HT1080 (cell line): ENCODE results near the gene PLA2G3. TPM values are rescaled to one million over a fixed set of nuclear protein-coding genes. Genes with fewer than 3 reads are reported as not detected.
"Not testable (repeated sequence)": the region's sequence is repeated elsewhere in the genome, so short reads cannot be mapped to it uniquely, and the experiment has no call there.

ENCODE experiments used
- DNase-seq: peaks from one replicate; pipeline ENCODE4 v3.0.0-alpha.2; 2015; ENCODE audit warnings: low read depth
- total RNA-seq: library from RNA; depleted of rRNA; stranded (reverse); fragments of >200 nt; shearing (Covaris generic); gene quantifications from 2 replicates; pipeline ENCODE4 v1.2.3, GENCODE V29; 2014

The PLA2G3 gene
- total RNA-seq, 1 experiment from 2014 or later, result 0.37 TPM

DNA sequence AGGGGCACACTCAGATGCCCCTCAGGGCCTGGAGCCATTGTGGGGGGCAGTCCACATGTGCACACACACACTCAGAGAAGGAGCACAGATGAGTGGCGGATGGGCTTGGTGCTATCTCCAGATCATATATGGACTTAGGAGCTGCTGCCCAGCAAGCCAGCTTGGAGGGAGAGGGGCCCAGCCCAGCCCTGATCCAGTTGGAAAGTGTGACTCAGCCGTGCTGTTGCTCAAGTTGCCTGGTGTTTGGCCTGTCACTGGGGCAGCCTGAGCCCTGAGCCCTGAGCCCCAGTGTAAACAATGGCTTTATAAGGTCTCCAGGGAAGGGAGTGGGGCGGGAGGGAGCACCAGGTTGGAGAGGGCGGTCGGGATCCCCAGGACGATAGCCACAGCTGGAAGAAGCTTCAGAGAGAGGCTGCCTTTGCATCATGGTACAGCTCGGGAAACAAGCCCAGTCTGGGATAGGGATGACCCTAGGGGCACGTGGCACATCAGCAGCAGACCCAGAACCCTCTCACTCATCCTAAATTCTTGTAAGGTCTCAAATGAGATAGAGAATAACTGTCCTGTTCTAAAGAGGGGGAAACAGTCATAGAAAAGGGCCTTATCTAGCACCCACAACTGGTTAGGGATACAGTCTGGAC, 37.7 kb downstream of the PLA2G3 start:
- peak; percentile 67 for DNase-seq

DNA sequence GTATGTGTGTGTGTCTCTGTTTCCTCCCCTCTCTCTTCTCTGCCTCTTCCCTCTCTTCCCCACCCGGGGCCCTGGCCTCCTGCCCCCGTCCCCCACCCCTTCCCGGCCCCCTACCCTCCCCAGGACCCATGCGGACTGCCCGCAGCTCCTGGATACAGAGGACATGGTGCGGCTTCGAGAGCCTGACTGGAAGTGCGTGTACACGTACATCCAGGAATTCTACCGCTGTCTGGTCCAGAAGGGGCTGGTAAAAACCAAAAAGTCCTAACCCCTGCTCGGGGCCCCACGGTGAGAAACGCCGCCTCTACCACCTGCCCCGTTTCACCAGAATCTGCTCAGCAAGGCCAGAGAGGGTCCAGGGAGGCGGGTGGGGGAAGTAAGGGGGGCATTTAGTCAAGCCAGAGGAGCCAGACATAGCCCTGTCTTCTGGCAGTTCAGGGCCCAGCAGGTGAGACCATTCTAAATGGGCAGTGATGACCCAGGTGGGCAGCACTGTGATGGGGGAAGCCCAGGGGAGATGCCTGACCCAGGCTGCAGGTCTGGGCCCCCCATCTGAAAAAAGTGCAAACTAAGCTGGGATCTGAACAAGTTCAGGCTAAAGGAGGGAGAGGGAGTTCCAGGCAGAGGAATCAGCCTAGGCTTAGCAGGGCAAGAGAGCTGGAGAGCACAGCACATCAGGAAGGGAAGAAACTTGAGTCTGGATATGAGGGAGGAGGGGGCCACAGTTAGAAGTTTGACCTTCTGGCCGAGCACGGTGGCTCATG, 39.4 kb downstream of the PLA2G3 start:
- DNase-seq, result no peak

DNA sequence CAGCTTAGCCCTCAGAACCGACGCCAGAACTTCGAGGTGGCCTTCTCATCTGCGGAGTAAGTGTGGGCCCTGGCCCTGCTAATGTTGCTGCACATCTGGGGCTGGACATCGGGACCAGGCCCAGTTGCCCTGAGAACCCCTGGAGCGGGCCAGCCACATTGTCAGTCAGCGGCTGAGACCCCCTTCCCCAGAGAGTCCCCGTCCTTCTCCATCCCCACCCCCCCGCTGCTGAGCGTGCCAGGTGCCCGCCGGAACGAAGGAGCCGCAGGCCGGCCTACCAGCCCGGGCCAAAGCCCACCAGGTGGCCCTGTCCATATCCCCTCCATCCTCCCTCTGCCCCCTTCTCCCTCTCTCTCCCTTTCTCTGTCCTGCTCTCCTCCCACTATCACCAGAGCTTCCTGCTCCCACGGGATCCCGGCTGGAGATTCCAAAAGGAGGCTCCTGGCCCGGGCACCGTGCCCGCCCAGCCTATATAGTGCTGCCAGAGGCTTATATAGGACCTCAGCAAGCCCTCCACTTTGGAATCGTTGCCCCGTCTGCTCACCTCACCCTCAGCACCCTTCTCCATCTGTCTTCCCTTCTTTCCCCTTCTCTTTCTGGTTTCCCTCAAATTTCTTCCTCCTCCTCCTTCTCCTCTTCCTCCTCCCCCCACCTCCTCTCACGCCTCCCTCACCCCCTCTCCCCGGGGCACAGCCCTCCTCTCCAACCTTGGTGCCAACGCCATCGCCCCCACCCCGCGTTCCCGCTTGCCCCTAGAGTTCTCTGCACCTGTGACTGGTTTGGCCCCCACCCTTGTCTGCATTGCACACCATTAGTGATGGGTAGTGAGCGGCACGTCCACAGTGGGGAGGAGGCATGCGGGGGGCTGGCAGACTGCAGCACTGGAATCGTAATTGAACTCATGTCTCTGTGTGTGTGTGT, 40.2 kb downstream of the PLA2G3 start:
- DNase-seq, result no peak

DNA sequence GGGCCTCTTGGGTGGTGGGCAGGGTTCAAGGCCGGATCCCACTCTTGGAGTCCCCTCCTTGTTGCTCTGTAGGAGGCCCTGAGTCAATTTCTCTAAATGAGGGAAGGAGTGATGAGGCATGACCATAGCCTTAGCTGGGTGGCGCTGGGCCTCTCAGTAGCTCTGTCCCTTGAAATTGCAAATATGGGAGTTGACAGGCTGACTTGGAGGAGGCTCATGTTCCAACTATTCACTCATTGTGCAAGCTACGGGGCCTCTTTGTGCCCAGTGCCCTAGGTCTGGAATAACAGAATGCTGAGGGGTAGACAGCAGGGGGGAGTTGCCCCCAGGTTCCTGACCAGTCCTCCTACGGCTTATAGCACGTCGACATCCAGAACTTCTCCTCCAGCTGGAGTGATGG, 40.9 kb downstream of the PLA2G3 start:
- no peak for DNase-seq

DNA sequence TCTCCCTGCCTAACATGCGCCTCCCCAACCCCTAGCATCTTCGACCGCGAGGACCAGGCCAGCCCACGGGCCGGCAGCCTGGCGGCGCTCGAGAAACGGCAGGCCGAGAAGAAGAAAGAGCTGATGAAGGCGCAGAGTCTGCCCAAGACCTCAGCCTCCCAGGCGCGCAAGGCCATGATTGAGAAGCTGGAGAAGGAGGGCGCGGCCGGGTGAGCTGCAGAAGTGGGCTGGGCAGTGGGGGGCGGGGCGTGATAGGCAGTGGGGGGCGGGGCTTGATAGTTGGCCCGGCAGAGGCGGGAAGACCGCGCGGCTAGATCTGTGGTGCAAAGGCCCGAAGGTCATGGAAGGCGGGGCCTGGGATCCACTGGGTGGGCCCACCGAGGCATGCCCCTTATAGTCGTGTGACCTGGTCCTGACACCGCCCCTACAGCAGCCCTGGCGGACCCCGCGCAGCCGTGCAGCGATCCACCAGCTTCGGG, 41.6 kb downstream of the PLA2G3 start:
- no peak for DNase-seq

DNA sequence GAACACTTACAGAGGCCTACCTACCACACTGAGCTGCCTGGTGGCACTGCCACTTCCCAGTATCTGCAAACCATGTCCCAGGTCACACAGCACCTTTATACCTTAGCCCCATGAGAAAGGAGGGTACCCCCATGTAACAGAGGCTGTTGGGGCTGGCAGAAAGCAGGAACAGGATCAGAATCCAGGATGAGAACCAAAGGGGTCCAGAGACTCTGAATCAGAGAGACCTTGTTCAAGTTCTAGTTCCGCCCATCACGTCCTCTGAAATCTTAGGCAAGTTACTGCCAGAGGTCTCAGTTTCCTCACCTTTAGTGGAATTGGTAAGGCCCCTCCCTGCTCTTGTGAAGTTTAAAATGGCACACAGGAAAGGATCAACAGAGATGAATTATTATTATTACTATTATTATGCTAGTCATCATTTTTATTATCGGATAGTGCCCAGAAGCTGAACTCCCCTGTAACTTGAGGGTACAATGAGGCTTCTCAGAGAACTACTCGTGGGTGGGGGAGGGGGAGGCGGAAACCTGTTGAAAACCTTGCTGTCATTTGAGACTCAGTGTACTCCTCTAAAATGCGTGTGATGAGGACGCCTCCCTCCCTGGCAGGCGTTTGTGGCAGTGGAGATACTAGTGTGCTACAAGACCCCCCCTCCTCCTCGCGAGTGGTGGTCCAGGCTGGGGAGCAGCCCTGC, 42.2 kb downstream of the PLA2G3 start:
- no peak for DNase-seq

DNA sequence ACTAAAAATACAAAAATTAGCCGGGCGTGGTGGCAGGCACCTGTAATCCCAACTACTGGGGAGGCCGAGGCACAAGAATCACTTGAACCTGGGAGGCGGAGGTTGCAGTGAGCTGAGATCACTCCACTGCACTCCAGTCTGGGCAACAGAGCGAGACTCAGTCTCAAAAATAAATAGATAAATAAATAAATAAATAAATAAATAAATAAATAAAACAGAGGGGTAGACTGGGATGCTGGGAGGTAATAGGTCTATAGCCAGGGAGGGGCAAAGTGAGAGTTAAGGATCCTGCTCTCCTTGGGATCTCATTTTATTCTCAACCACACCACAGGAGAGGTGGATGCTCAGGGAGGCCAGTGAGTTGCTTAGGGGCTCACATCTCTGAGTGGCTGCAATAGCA, 42.8 kb downstream of the PLA2G3 start:
- DNase-seq, result not testable (repeated sequence)

DNA sequence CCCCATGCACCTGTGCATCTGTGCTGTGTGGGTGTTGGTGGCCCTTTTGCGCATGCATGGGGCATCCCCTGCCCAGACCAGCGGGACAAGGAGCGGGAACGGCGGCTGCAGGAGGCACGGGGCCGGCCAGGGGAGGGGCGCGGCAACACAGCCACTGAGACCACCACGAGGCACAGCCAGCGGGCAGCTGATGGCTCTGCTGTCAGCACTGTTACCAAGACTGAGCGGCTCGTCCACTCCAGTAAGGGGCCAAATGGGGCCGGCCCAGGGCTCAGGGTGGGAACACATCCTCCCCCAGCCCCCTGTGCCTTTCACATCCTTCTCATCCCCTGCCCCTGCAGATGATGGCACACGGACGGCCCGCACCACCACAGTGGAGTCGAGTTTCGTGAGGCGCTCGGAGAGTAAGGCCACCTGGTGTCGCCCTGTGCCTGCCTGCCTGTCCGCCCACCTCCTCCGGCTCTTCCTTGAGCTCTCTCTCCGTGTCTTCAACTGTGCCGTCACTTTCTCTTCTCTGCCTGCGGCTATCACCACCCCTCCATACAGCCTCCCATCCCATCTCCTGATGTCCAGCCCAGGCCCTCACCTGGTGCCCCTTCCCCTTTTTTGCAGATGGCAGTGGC, 43.5 kb downstream of the PLA2G3 start:
- DNase-seq, result no peak

DNA sequence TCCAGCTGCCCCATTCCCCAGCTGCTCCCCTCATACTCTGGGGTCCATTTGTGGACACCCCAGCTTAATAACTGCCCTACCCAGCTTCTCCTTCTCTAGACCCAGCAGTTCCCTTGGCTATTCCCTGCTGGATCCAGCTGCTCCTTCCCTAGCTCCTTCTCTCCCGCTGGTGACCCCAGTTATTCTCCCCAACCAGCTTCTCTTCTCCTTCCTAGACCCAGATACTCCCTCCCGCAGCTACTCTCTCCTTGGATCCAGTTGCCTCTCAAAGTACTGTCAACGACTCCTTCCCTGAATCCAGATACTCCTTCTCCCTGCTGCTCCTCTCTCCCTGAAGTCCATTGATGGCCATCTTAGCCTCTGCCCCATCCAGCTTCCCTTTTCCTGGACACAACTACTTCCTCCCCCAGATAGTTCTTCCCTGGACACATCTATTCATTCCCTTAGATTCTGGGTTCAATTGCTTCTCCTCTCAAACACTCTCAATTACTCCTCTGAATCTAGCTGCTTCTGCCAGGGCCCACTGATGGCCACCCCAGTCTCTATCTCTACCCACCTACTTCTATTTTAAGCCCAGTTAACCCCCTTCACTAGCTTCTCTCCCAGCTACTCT, 44.6 kb downstream of the PLA2G3 start:
- DNase-seq, result no peak

DNA sequence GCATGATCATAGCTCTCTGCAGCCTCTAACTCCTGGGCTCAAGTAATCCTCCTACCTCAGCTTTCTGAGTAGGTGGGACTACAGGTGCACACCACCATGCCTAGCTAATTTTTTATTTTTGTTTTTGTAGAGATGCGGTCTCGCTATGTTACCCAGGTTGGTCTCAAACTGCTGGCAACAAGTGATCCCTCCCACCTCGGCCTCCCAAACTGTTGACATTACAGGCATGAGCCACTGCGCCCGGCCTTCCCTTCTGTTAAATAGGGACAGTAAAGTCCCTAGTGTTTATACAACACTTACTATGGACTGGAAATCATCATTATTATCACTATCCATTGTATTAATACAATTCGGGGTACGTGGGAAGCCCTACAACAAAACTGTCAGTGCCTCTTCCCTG, 45.6 kb downstream of the PLA2G3 start:
- no peak for DNase-seq

DNA sequence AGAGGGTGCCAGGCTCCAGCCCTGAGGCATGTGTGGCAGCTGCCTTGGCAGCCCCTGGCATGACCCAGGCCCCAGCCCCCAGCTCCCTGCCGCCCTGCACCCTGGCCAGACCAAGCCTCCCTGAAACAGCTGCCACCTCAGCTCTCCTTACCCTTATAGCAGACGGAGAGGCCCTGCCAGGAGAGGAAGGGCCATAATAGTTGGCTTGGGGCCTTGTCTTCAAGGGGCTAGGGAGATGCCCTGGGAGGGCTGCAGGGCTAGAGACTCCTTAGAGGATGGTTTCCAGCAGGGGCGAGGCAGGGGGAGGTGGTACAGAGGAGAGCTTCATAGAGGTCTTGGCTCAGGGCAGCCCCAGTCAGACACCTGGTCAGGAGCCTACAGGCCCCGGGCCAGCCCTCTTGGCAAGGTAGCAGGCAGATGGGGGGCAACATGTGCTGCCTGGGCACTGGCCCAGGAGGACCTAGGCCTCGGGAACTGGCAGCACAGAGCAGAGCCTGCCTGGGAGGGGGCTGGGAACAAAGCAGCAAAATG, 46.2 kb downstream of the PLA2G3 start:
- DNase-seq, result no peak

DNA sequence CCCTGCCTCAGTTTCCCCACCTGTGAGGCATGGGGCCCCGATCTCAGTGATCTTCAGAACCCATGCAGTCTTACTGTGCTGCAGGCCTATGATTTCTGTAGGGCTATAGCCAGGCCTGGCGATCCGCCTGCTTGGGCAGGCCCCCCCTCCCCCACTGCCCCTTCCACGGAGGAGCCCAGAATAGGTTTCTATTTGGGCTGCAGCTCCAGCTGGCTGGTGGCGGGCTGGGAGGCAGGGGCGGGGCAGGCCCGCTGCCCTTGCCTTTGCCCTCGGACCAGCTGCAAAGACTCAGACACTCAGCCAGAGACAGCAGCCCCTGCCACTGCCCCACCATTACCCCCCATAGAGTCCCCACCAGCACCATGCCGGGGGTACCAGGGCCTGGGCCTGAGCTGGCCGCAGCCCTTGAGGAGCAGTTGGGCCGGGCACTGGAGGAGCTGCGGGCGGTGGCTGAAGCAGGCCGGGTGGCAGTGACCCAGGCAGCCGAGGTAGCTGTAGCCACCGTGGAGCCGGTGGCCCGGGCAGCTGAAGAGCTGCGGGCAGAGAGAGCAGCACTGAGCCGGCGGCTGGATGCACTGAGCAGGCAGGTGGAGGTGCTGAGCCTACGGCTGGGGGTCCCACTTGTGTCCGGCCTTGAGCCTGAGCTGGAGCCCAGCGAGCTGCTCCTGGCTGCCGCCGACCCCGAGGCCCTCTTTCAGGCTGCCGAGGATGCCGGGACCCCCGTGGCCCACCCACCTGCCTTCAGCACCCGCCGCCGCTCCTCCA, 47.0 kb downstream of the PLA2G3 start:
- no peak for DNase-seq

DNA sequence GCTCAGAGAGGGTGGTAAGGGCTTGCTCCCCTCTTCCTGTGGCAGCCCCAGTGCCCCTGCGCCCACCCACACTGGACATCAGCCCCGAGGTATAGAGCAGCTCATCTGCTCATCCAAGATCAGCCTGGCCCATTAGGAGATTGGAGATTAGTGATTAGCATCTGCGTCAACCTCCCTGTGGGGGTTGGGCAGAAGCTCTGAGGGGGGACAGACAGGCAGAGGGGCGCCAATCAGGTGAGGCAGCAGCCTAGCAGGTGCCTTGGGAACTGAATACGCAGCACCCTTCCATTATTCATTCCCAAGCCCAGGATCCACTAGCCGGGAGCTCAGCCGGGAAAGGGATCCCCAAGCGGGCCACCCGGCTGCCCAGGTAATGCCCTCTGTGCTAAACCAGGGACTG, 48.1 kb downstream of the PLA2G3 start:
- no peak for DNase-seq

DNA sequence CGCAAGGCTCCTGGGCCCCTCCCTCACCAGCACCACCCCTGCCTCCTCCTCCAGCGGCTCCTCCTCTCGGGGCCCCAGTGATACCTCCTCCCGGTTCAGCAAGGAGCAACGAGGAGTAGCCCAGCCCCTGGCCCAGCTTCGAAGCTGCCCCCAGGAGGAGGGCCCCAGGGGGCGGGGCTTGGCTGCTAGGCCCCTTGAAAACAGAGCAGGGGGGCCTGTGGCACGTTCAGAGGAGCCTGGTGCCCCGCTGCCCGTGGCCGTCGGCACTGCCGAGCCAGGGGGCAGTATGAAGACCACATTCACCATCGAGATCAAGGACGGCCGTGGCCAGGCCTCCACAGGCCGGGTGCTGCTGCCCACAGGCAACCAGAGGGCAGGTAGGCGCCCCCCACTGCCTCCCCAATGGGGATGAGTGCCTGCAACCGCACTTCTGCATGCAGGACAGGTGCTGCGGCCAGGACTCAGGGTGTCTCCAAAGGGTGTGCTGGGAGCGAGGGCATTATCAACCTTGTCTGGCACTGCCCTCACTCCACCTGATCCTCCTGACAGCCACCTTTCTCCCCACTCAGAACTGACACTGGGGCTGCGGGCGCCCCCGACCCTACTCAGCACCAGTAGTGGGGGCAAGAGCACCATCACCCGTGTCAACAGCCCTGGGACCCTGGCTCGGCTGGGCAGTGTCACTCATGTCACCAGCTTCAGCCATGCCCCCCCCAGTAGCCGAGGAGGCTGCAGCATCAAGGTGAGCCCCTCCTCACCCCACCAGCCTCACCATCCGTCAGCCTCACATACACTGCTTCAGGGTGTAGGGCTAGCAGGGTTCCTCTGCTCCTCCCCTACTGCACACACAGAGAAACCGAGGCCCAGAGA, 49.0 kb downstream of the PLA2G3 start:
- DNase-seq, result no peak

DNA sequence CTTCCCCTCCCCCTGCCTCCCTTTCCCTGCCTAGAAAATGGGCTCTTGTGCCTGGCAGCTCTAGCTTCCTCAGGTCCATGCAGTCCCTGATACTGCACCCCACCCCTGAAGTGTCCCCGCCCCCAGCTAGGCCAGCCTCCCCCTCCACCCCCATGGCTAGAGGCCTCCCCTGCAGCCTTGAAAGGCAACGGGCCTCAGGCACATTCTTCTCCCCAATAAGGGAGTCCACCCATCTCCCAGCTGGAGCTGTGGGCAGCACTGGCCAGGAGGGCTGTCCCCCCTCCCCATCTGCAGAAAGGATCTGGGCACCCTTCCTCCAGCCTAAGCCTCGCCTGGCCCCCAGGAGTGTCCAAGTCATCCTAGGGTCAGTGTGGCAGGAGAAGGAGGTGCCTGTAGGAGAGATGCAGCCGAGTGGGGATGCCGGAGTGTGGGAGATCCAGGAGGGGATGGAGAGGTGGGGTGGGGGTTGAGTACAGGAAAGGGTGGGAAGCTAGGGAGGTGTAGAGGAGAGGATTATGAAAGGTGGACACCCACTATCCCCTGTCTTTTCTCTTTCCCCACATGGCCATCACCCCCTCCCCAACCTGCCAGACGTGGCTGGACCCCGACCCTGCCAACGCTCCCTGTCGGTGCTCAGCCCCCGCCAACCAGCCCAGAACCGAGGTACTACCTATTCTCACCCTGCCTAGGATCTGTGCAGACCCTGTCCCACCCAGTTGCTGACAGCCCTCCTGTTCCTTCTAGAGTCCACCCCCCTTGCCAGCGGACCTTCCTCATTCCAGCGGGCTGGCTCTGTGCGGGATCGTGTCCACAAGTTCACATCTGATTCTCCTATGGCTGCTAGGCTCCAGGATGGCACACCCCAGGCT, 49.9 kb downstream of the PLA2G3 start:
- DNase-seq, result no peak

DNA sequence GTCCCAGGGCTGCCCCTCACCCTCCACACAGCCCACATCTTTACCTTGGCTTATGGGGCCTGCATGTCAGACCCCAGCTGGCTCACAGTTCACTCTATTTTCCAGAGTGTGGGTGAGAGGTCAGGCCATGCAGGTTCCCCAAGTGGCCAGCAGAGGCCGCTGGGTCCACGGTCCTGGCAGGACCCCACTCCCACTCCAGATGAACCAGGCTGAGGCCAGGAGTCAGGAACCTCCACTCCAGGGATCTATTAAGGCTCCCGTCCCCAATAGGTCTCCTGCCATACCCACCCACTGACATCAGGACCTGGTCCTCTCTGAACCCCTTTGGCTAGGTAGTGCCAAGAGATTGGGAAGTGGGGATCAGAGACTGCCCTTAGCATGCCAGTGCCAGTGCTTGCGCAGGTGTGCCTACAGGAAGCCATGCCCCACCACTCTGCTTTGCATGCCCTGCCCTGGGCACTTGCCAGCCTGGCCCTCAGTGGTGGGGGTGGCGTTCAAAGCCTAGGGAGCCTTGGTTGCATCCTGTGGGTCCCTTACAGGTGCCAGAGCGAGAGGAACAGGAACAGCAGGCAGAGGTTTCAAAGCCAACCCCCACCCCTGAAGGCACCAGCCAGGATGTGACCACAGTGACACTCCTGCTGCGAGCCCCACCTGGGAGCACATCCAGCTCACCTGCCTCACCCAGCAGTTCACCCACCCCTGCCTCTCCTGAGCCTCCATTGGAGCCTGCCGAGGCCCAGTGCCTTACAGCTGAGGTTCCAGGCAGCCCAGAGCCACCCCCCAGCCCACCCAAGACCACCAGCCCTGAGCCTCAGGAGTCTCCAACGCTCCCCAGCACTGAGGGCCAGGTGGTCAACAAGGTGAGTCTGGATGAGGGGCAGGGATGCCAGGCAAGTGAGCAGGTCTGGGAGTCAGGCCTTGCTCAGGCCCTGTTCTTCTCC, 50.9 kb downstream of the PLA2G3 start:
- DNase-seq, result no peak
